22Rv1 (cell line): ENCODE results near the gene SUDS3.

Experiments used
- ZFX ChIP-seq: fragments of 450-650 bp; IDR thresholded peaks from 2 replicates; pipeline ENCODE4 v1.6.1; 2017; ENCODE audit warnings: antibody characterized with exemption, borderline replicate concordance
- TF ChIP-seq, protein P1 (sequence below): fragments of 450-650 bp; IDR thresholded peaks from 2 replicates; pipeline ENCODE4 v1.5.1; 2017; ENCODE audit warnings: mild to moderate bottlenecking

DNA sequence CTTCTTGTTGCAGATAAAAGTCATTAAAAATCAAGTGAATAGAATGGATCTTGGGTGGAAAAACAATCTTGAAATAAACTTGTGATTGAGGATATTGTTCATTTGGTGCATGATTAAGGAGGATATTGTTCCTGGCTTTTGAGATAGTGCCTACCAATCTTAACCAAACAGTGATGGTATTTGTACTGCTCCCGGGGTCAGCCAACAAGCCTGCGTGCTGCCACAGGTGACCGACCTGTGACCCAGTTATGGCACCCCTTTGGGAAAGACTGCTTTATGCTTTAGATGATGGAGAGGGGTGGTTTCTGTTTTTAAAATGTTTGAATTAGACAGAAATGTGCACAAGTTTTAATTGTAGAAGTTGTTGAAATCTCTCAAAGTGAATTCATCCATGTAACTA is 41.6 kb downstream of the SUDS3 start:
- TF ChIP-seq, protein P1, sequence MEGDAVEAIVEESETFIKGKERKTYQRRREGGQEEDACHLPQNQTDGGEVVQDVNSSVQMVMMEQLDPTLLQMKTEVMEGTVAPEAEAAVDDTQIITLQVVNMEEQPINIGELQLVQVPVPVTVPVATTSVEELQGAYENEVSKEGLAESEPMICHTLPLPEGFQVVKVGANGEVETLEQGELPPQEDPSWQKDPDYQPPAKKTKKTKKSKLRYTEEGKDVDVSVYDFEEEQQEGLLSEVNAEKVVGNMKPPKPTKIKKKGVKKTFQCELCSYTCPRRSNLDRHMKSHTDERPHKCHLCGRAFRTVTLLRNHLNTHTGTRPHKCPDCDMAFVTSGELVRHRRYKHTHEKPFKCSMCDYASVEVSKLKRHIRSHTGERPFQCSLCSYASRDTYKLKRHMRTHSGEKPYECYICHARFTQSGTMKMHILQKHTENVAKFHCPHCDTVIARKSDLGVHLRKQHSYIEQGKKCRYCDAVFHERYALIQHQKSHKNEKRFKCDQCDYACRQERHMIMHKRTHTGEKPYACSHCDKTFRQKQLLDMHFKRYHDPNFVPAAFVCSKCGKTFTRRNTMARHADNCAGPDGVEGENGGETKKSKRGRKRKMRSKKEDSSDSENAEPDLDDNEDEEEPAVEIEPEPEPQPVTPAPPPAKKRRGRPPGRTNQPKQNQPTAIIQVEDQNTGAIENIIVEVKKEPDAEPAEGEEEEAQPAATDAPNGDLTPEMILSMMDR: no peak
- TF ChIP-seq ZFX: no peak
